NCI-H2107 treated with DMSO at 0.1 percent for 48 hours (cell line): ENCODE measurements around the gene RELN.

Source experiments
- DNase-seq: peaks from one replicate; lab custom pipeline; 2025; ENCODE audit not compliant: unreplicated experiment; lab: John Stamatoyannopoulos, UW

Gene RELN

DNA sequence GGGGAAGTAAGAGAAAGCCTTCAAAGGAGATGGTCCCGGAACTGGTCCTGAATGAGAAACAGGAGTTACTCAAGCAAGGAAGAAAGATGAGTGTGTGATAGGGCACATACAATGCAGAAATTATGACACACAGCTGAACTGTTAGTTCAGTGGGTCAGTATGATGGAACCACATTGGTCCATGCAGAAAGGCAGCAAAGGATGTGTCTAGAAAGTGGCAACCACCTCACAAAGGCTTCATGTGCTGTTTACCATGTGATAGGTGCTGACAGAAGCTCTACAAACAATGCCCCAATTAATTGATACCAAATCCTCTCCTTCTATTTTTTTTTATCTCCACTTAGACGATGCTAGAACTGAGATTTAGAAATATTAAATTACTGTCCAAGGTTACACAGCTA is 258.3 kb downstream of the RELN start:
- DNase-seq = no peak

DNA sequence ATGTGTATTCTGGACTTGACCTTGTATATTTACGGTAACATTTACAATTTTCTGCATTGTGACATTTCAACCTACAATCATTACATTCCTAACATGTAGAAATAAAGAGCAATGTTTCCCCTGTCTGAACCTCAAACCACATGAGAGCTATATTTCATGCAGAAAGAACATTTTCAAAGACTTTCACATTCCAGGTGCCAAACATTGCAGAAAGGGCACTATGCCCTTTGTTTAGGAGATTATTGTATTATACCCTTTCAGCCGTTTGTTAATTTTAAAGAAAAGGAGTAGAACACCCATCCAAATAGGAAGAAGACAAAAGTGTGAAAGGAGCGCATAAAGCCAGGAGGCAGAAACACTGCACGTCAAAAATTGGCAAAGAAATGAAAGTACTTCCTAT is 260.4 kb downstream of the RELN start:
- DNase-seq = no peak

DNA sequence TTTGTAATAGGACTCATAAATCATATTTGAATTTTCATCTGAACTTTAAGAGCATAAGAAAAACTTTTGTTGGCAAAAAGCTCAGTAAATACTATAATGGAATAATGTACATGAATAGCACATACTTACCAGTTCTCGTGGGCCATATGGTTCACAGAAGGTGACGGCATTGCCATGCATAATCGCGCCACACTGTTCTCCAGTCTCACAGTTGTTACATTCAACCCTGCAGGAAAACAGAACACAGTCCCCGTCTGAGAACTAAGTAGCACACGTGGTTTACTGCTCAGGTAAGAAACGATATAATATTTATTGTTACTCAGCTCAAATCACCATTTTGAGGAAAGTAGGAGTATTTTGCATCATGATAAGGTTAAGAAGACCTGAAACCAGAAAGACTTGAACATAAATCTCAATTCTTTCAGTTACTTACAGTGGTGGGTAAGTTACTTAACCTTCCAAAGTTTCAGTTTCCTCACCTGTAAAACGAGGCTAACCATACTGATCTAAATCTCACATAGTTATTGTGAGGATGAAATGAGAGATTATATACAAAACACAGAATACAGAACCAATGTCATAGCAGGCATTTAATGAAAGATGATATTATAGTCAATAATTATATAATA is 261.4 kb downstream of the RELN start:
- no peak for DNase-seq

DNA sequence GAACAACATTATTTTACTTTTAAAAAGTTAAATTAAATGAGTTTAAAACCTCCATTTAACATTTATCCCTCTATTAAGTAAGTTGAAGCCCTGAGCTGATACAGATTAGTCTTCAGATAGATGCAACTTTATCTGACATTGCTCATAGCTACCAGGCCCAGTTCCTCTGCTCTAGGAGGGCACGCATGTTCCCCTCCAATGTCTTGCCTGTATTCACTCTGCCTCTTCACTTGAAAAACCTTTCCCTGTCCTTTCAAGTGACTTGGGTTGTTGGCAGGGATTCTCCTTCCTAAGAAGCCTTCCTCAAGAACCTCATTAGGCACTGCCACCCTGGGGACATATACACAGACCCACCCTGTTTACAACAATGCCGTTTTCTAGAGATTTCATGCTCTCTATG is 270.4 kb downstream of the RELN start:
- DNase-seq = no peak

DNA sequence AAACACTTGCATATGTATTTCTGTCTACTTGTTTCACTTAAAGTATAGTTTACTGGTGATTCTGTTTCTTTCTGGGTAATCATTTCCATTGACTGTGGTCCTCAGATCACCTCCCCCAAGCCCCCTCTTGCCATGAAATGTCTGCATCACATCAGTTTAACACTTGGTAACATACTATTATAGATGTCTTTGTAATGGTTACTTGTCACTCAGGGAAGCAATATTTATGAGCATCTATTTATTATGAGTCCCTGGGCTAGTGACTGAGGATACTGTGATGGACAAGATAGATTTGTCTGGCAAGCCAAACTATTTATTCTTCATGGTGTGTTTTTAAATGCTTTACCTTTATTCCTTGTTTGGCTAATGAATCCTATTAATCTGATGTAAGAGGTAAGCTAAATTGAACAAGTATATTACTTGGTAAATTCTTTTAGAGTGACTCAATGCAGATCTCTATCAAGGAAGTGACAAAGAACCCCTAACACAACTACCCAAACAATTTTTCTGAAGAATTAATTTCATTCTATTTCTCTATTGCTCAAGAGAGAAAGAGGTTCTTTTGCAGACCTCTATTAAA is 270.9 kb downstream of the RELN start:
- DNase-seq = no peak

DNA sequence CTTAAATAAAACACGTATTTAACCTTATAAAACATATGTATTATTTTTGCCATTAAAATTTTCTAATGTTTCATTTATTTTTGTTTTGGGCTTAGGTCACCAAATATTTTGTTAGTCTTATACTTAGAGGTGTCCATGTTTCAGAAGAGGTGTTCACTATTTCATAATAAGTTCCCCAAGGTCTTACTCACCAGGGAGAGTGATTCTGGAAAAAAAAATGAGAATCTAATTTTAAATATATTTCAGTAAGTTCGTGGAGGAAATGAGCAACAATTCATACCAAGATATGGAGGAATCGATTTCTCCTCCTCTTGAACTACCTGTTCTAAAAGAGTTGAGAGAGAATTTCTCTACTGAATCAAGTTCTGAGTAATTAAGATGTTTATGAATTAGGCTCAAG is 271.9 kb downstream of the RELN start:
- DNase-seq = no peak

DNA sequence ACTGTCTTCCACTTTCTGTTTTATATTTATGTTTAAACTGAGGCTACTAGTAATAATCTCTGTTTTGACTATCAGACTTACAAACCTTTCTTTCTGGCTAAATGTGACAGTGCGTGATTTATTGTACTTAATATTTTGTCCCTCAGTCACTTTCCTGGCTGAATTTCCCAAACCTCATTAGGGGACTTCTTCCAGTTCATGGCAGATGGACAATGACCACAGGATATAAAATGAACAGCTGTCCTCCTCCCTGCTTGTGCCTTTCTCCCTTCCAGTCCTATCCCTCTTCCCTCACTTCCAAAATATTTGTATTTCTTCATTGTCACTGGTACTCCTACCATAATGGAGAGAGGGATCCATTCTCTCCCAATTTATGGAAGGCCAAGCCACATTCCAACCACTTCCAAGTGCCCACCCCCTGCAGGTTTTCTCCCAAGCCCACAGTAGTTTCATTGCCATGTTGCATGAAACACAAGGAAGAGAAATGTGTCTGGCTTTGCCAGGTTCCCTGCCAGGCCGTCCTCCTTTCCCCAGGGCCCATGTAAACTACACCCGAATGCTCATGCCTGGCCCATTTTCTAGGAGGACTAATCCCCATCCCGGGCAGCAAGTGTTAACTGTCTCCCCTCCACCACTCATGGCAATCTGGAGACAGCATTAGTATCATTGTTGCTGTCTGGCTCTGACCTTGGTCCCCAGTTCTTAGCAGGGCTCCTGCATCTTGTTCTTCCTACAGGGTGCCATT is 273.9 kb downstream of the RELN start:
- DNase-seq = no peak

DNA sequence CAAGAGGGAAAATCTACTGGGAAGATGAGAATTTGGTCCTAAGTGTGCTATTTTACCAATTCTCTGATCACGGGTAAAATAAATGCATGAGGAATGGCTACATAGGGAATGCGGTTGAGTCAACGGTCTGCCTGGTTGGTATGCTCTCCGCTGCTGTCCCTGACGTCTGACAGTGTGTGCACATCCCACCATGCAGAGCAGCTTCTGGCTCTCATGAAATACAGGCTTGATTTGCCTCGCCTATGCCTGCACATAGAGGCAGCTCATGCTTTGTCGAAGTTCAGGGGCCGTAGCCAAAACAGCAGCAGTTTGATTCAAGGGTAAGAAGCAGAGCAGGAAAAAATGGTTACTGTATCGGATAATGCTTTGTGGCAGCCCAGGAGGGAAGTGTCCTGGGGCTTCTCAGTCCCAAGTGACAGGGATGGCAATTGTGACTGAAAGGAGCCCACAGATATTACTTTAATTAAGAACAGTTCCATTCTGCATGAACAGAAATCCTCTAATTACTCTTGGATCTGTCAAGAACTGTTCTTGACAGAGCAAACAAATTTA is 275.0 kb downstream of the RELN start:
- DNase-seq = no peak

DNA sequence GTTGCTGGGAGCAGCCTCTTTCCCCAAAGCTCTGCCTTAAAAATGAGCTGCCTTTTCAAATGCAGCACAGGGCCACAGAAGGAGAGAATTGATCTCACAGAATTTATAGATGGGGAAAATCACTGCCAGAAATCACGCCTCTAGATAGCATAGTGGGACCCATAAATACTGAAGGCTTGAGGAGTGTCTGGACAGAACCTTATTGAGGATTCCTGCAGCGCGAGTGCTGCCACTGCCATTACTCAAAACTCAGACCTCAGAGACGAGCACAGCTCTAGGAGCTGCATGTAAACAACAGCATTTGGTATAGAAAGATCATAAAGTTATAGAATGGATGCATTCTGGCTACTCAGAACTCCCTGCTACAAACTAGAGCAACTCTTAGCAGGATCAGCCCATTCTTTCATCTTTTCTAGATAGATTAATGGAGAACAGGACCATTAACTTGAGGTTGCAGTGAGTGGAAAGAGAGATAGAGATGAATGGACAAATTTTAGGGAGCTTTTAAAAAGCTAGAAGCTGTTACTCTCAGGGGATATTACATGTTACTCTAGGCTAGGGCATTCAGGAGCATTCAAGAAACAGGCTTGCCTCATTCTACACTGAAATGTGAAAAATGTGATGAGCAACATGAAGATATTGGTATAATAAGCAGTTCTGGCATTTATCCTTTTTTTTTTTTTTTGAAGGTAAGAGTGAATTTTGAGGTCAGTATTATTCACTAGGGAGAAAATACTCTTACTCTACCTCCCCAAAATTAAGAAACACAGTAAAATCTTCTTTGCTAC is 276.3 kb downstream of the RELN start:
- no peak for DNase-seq

DNA sequence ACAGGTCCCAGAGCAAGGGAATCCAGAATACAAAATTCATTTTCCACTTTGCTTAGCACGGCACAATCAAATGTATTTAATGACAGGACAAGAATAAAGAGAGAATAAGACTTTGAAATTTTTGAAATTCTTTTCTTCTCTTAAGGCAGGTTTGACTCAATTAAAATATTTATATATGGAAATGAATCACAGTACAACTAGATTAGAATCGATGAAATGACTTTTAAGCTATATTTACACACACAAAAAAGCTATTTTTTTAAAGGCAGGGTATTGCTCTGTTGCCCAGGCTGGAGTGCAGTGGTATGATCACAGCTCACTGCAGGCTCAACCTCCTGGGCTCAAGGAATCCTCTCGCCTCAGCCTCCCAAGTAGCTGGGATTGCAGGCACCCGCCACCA is 278.0 kb downstream of the RELN start:
- no peak for DNase-seq

DNA sequence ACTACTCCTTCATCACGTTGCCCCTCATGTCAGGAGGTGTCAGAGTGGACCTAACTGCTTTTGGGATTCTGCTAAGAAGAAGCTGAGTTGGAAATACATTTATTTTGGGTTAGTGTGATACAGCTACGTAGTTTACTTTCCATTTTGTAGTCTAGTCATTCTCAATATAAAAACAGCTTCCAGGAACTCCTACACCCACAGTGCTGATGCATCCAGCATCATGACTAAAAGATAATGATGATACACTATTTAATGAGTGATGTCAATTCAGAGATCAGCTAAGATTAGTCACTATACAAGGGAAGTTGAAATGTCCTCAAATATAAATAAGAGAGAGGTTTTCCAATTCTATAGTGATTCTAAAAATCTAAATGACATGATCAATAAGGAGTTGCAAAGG is 279.2 kb downstream of the RELN start:
- DNase-seq = no peak

DNA sequence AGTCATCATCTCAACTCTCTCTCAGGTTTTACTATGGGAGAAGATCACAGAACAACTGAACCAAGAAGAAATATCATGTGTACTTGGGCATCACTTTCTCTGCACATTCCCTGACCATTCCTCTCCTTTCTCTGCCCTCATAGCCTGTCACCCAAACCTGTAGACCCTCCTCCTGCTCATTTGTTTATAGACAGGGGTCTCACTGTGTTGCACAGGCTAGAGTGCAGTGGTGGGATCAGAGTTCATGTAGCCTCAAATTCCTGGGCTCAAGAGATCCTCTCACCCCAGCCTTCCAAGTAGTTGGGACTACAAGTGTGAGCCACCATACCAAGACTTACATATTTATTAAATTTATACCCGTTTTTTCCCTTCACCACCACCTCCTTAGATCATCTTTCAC is 282.7 kb downstream of the RELN start:
- no peak for DNase-seq

DNA sequence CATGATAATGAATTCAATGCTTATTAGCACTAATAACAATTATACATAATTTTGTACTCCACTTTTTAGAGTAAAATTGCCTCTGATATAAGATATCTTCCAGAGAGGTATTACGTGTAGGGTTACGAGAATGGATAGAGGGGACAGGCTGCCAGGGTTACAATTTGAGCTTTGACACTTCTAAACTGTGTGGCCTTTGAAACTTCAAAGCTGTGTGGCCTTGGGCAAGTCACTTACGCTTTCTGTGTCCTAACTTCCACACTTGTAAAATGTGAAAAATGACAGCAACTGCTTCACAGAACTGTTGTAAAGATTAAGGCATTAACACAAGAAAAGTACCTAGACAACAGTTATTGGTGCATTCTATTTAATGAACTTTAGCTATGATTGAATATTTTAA is 283.9 kb downstream of the RELN start:
- DNase-seq = no peak

DNA sequence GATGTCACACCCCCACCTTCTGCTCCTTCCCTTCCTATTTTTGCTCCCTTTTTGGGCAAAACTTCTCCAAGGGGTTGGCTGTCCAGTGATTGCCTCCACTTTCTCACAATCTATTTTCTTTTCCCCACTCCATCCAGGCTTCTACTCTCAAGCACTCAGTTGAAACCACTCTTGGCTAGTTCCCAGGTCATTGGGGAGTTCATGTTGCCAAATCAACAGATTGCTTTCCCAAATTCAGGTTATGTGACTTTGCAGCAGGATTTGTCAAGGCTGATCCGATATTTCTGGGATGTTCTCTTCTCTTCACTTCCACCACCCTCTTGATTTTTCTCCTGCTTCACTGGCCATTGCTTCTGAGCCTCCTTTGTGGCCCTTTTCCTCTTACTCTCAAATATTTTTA is 284.8 kb downstream of the RELN start:
- no peak for DNase-seq

DNA sequence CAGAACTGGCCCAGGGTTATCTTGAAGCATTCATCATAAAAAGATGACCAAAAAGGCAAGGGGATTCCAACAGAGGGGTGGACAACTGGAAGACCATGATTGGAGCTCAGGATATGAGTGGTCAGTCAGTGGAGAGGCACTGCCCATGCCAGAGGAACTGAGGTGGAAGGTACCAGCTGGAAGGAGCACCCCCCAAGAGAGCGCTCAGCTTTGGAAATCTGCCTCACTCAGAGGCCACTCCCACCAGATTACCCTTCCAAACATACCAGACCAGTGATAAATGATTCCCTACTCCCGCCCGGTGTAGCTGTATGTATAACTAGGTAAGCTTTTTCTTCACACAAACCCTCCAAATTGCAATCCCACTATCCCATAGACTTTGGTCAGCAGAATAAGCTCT is 286.5 kb downstream of the RELN start:
- DNase-seq = no peak

DNA sequence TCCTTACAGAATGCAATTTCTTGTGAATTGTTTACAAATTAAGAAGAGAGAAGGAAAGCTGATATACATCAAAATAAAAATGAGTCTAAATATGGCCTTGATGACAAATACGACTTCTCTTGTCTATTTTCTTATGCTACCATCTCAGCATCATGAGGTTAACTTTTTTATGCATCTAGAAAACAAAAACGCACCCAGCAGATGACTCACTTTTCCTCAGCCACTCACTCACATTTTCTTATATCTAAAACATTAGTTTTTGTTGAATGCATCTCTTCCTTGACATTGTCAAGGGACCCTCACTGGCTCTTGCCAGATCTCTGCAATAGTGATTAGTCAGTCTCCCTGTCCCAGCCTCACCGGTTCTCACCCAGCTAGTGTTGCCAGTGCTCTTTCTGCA is 287.0 kb downstream of the RELN start:
- DNase-seq = no peak

DNA sequence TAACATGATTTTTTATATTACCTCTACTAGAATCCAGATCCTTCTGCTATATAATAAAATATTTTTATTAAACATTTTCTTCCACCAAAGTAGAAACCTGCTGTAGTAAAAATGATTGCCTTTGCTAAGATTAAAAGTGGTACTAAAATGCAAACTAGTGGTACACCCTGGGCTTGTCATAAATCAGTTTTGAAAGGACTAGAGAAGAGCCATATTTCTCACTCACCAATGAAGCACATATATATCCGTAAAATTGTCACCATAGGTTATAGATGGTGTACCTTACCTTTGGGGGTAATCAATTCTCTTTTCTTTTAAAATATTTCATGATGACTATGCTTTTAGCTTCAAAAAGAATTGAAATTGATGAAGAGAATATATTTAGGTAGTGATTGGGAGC is 290.4 kb downstream of the RELN start:
- DNase-seq = no peak

DNA sequence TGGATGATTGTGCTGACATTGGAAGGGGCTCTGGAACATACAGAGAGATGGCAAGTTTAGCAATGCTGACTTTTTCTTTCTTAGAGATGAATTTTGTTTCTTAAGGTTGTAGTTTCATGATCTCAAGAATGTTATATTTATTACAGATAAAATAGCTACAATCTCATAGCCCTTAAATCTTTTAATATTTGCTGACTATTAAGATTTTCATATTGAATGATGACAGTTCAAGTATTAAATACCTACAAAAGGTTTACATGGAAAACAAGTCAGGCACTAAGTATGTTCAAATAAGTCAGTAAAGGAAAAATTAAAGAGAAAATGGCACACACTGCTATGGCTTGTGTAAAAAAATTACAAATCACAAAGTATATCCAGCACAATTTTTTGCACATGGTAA is 291.4 kb downstream of the RELN start:
- no peak for DNase-seq

DNA sequence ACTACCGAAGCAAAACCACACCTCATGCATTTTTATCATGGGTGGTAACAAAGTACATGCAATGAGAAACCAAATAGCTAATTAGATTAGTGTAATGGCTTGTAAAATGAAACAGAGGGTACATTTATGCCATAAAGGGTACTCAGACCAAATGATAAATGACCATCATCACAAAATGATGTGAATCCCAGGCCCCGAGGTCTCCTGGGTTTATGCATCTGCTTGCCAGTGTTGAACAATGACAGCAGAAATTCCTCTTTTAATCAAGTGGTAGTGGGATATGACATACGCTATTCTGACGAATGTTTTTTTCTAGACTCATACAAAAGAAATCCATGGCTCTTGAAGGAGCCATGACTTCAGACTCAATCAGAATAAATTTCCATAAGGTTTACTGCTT is 293.9 kb downstream of the RELN start:
- DNase-seq = no peak

DNA sequence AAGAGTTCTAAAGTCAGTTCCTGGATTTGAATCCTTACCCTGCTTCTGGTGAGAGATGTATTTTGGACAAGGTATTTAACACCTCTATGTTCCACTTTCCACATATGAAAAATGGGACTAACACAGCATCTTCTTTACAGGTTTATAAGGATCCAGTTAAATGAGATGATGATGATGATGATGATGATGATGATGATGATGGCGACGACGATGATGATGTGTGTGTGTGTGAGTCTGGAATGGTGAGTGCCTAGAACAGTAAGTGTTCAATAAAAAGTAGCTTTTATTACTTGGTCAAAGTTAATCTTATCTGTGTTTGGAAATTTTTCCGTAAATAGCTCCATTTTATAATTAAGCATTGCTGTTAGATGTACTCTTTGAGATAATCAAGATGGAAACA is 295.2 kb downstream of the RELN start:
- DNase-seq = no peak

DNA sequence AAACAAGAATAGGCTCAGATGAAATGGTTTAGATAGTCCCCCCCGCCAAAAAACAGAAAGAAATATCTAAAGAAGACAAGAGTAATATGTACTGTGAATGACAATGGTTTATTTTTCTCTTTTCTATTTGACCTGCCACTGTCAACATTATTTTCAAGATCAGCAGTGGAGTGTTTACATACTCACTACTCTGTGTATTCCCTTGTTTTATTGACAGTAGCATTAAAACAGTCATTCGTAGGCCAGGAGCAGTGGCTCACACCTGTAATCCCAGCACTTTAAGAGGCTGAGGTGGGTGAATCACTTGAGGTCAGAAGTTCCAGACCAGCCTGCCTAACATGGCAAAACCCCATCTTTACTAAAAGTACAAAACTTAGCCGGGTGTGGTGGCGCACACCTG is 298.2 kb downstream of the RELN start:
- peak; percentile 13 for DNase-seq
